Measurements from ENCODE around the gene SLC6A8.
"Not testable (repeated sequence)": the region's sequence is repeated elsewhere in the genome, so short reads cannot be mapped to it uniquely, and the experiment has no call there.

The SLC6A8 gene

GRCh38 chrX:153744210-153745066 lies 56.7 kb downstream of the SLC6A8 start:
- Histone ChIP-seq H3K4me1 (peaks cover 0 to 16% (median 1%) of the 10 kb centered on the region in 4 donors), H3K27me3 (no peaks in the 10 kb centered on the region), H3K4me3 (peak overlapping the region; percentile 40 to 46), H3K27ac (peak overlapping the region; percentile 82 to 91), H3K36me3 (peaks cover 0 to 6% (median 0%) of the 10 kb centered on the region in 3 donors), H3K9me3 (no peaks in the 10 kb centered on the region)
- intact Hi-C loops (cut with DNase I; ENCODE audit: low total_unique reads), result no loop called here
- DNase-seq, result peak in 1 of 2 donors; percentile 91
- TF ChIP-seq CTCF (IDR thresholded peaks at IDR 0.05), result no peak

GRCh38 chrX:153745067-153745433 lies 57.3 kb downstream of the SLC6A8 start:
- intact Hi-C loops (cut with DNase I; ENCODE audit: low total_unique reads); H3K9me3 ChIP-seq; H3K36me3 ChIP-seq; H3K4me3 ChIP-seq; H3K27me3 ChIP-seq: not testable (repeated sequence)
- peaks cover 0 to 16% (median 1%) of the 10 kb centered on the region in 4 donors for H3K4me1 ChIP-seq
- H3K27ac ChIP-seq, result peak overlapping the region; percentile 82 to 91
- peak in 1 of 2 donors; percentile 84 for DNase-seq
